Progenitor cell of endocrine pancreas (in vitro differentiated cells): Measurements from ENCODE around the gene SLC24A4. TPM values are rescaled to one million over a fixed set of nuclear protein-coding genes. Genes with fewer than 3 reads are reported as not detected.

Experiments used
- DNase-seq: peaks from one replicate; pipeline ENCODE4 v3.0.0; 2021; ENCODE audit warnings: low spot score; ENCODE audit not compliant: unreplicated experiment
- H3K27ac Mint-ChIP-seq: 2 replicates; pipeline ENCODE4 v1.8.0; 2021; ENCODE audit warnings: mild to moderate bottlenecking, moderate library complexity, mixed read lengths
- H3K27me3 Mint-ChIP-seq: 2 replicates; pipeline ENCODE4 v1.8.0; 2021; ENCODE audit warnings: mixed read lengths
- H3K36me3 Mint-ChIP-seq: 2 replicates; pipeline ENCODE4 v1.8.0; 2022; ENCODE audit warnings: mixed read lengths; ENCODE audit not compliant: insufficient read depth
- H3K4me1 Mint-ChIP-seq: 2 replicates; pipeline ENCODE4 v1.8.0; 2021; ENCODE audit warnings: low read depth, mixed read lengths
- H3K4me3 Mint-ChIP-seq: 2 replicates; pipeline ENCODE4 v1.8.0; 2021; ENCODE audit warnings: low read depth, mild to moderate bottlenecking, moderate library complexity, mixed read lengths
- H3K9me3 Mint-ChIP-seq: 2 replicates; pipeline ENCODE4 v1.8.0; 2021; ENCODE audit warnings: low read depth, mixed read lengths
- CTCF ChIP-seq: fragments of 200-600 bp; sonication (generic); IDR thresholded peaks from one replicate; pipeline ENCODE4 v1.5.0; 2021; ENCODE audit warnings: antibody characterized with exemption, mild to moderate bottlenecking; ENCODE audit not compliant: unreplicated experiment
- total RNA-seq: library from RNA; stranded (reverse); gene quantifications from 2 replicates; pipeline ENCODE4 v1.2.1, GENCODE V29; 2021

Gene SLC24A4
- total RNA-seq, 1 donor from 2014 or later = not detected

- H3K4me3 Mint-ChIP-seq = no peak overlapping the region
- H3K27ac Mint-ChIP-seq = no peak overlapping the region
- H3K36me3 Mint-ChIP-seq = peaks cover 1% of the 10 kb centered on the region
- TF ChIP-seq CTCF = no peak
- H3K9me3 Mint-ChIP-seq = peaks cover 9% of the 10 kb centered on the region
- DNase-seq = no peak
- H3K27me3 Mint-ChIP-seq = peaks cover 19% of the 10 kb centered on the region
- H3K4me1 Mint-ChIP-seq = no peaks in the 10 kb centered on the region
These were observed 108.3 kb downstream of the SLC24A4 start for GRCh38 chr14:92431199-92431725.

- Mint-ChIP-seq H3K4me3 (no peak overlapping the region), H3K9me3 (peaks cover 6% of the 10 kb centered on the region), H3K36me3 (peaks cover 1% of the 10 kb centered on the region), H3K27me3 (peaks cover 20% of the 10 kb centered on the region), H3K27ac (no peak overlapping the region), H3K4me1 (no peaks in the 10 kb centered on the region)
- DNase-seq = no peak
- no peak for TF ChIP-seq CTCF
These were observed 110.4 kb downstream of the SLC24A4 start for GRCh38 chr14:92433407-92433806.

- no peaks in the 10 kb centered on the region for H3K4me1 Mint-ChIP-seq
- H3K36me3 Mint-ChIP-seq = peaks cover 1% of the 10 kb centered on the region
- TF ChIP-seq CTCF = no peak
- no peak overlapping the region for H3K4me3 Mint-ChIP-seq
- no peak overlapping the region for H3K27ac Mint-ChIP-seq
- peaks cover 15% of the 10 kb centered on the region for H3K27me3 Mint-ChIP-seq
- DNase-seq = no peak
- peaks cover 5% of the 10 kb centered on the region for H3K9me3 Mint-ChIP-seq
These were observed 112.2 kb downstream of the SLC24A4 start for GRCh38 chr14:92435154-92435553.

- no peak for TF ChIP-seq CTCF
- H3K4me1 Mint-ChIP-seq = no peaks in the 10 kb centered on the region
- H3K27ac Mint-ChIP-seq = no peak overlapping the region
- DNase-seq = no peak
- H3K27me3 Mint-ChIP-seq = peaks cover 10% of the 10 kb centered on the region
- no peak overlapping the region for H3K4me3 Mint-ChIP-seq
- peaks cover 5% of the 10 kb centered on the region for H3K9me3 Mint-ChIP-seq
- H3K36me3 Mint-ChIP-seq = peaks cover 1% of the 10 kb centered on the region
These were observed 113.3 kb downstream of the SLC24A4 start for GRCh38 chr14:92436115-92436776.

GRCh38 chr14:92437309-92437708 lies 114.3 kb downstream of the SLC24A4 start:
- H3K36me3 Mint-ChIP-seq = peaks cover 1% of the 10 kb centered on the region
- peaks cover 5% of the 10 kb centered on the region for H3K9me3 Mint-ChIP-seq
- H3K27me3 Mint-ChIP-seq = peaks cover 7% of the 10 kb centered on the region
- DNase-seq = no peak
- TF ChIP-seq CTCF = no peak
- no peak overlapping the region for H3K27ac Mint-ChIP-seq
- no peak overlapping the region for H3K4me3 Mint-ChIP-seq
- no peaks in the 10 kb centered on the region for H3K4me1 Mint-ChIP-seq
